ENCODE data around the gene CD83.

Gene CD83

GRCh38 chr6:14083751-14084150 is 33.8 kb upstream of the CD83 start:
- no peak for TF ChIP-seq CTCF (conservative IDR thresholded peaks at IDR 0.05; ENCODE audit: low read length)
- no peak overlapping the region for H3K4me3 ChIP-seq (ENCODE audit: low read length)
- no peak for DNase-seq (ENCODE audit: low read depth)

GRCh38 chr6:14084388-14084787 is 33.2 kb upstream of the CD83 start:
- H3K4me3 ChIP-seq (ENCODE audit: low read length): no peak overlapping the region
- TF ChIP-seq CTCF (conservative IDR thresholded peaks at IDR 0.05; ENCODE audit: low read length): no peak
- DNase-seq (ENCODE audit: low read depth): no peak

- no peak overlapping the region for H3K4me3 ChIP-seq (ENCODE audit: low read length)
- TF ChIP-seq CTCF (conservative IDR thresholded peaks at IDR 0.05; ENCODE audit: low read length): no peak
- DNase-seq (ENCODE audit: low read depth): no peak
Observed at GRCh38 chr6:14085176-14085787, 32.3 kb upstream of the CD83 start.

- DNase-seq (ENCODE audit: low read depth): no peak
- H3K4me3 ChIP-seq (ENCODE audit: low read length): no peak overlapping the region
- no peak for TF ChIP-seq CTCF (conservative IDR thresholded peaks at IDR 0.05; ENCODE audit: low read length)
Observed at GRCh38 chr6:14086701-14087100, 30.9 kb upstream of the CD83 start.

GRCh38 chr6:14088600-14089192 is 28.9 kb upstream of the CD83 start:
- no peak for DNase-seq (ENCODE audit: low read depth)
- no peak for TF ChIP-seq CTCF (conservative IDR thresholded peaks at IDR 0.05; ENCODE audit: low read length)
- H3K4me3 ChIP-seq (ENCODE audit: low read length): no peak overlapping the region

GRCh38 chr6:14089224-14089623 is 28.3 kb upstream of the CD83 start:
- no peak for TF ChIP-seq CTCF (conservative IDR thresholded peaks at IDR 0.05; ENCODE audit: low read length)
- no peak for DNase-seq (ENCODE audit: low read depth)
- H3K4me3 ChIP-seq (ENCODE audit: low read length): no peak overlapping the region

- H3K4me3 ChIP-seq (ENCODE audit: low read length): no peak overlapping the region
- no peak for DNase-seq (ENCODE audit: low read depth)
- TF ChIP-seq CTCF (conservative IDR thresholded peaks at IDR 0.05; ENCODE audit: low read length): no peak
Observed at GRCh38 chr6:14091339-14091978, 26.1 kb upstream of the CD83 start.
